Middle frontal gyrus (tissue), 1 donor: Measurements from ENCODE around the gene PDXDC1.
"Not testable (repeated sequence)": the region's sequence is repeated elsewhere in the genome, so short reads cannot be mapped to it uniquely, and the experiment has no call there.

Experiments used
- DNase-seq: peaks from one replicate; pipeline ENCODE4 v3.0.0-alpha.2; 2015; ENCODE audit warnings: low spot score; ENCODE audit errors: extremely low spot score

The PDXDC1 gene

DNA sequence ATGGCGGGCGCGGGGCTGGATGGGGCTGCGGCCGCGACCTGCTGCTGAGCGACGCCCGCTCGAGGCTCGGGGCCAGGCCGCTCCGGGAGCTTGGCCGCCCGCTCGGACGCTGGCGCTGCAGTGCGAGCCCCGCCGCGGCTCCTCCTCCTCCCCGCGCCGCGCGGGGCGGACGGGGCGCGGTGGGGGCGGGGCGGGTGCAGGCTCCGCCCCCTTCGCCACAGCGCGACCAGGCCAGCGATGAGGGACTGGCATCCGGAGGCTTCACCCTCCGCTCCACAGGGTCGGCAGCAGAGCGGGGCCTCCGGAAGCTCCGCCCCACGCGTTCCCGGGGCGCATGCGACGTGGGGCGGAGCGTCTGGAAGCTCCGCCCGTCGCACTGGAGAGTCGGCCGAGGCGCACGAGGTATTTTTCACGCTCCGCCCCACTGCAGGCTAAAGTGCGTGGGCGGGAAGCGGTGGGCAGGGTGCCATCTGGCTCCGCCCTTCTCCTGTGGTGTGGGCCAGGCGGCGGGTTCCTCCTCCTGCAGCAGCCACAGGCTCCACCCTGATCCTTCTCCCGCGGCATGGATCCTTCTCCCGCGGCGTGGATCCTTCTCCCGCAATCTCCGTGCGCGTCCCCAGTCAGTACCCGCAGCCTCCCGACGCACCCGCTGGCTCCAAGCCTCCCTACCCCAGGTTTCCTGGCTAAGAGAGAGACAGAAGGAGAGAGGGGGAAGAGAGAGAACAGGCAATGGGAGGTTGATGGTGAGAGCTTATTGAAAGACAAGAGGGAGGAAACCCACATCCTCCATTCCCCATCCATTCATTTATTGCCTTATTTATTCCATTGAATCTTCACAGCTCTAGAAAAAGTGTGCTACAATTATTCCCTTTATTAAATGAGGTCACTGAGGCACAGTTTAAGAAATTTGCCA, 180.1 kb downstream of the PDXDC1 start:
- DNase-seq = peak; percentile 77

DNA sequence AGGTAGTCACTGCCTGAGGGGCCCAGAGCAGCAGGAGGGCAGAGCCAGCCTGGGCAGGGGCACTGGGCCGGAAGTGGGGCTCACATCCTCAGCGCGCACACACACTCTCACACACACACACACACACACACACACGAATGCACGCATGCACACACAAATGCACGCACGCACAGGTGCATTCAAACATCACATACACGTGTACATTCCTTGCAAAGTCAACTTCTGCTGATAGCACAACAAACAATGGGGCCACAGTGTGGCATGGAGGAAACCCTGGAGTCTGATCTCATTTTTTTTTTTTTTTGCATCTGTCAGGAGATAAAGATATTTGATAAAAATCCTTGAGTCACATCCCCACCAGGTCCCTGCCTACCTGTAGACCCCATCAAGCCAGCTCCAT, 182.8 kb downstream of the PDXDC1 start:
- DNase-seq = not testable (repeated sequence)

DNA sequence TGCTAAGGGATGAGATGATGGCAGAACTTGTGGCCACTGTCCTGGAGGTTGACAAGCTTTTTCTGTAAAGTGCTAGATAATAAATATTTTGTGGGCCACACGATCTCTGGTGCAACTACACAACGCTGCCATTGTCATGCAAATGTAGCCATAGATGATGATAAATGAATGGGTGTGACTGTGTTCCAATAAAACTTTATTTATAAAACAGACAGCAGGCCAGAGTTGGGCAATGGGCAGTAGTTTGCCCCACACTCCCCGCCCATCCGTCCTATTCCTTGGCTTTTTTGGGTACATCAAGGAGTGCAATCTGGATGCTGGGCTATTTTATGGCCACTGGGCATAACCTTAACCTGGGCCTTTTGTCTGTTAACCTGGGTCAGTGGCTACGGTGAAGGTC, 184.8 kb downstream of the PDXDC1 start:
- not testable (repeated sequence) for DNase-seq

DNA sequence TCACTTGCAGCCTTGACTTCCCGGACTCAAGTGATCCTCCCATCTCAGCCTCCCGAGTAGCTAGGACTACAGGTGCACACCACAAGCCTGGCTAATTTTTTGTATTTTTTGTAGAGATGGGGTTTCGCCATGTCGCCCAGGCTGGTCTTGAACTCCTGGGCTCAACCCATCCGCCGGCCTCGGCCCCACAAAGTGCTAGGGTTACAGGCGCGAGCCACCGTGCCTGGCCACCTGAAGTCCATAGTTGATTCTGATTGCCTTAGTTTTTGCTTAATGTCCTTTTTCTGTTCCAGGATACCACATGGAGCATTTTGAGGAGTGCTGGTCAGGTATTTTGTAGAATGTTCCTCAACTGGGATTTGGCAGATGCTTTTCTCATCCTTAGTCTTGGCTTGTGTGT, 185.7 kb downstream of the PDXDC1 start:
- not testable (repeated sequence) for DNase-seq

DNA sequence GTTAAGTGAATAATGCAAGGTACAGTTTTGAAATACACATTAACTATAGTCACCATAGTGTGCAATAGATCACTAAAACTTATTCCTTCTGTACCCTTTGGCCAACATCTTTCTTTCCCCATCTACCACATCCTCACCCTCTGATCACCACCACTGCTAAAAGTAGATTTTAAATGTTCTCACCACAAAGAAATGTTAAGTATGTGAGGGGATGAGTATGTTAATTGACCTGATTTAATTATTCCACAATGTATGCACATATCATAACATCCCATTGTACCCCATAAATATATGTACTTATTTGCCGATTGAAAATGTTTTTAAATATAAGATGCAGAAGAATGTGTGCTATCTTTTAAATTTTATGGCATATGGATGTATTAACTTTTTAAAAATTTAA, 188.2 kb downstream of the PDXDC1 start:
- not testable (repeated sequence) for DNase-seq

DNA sequence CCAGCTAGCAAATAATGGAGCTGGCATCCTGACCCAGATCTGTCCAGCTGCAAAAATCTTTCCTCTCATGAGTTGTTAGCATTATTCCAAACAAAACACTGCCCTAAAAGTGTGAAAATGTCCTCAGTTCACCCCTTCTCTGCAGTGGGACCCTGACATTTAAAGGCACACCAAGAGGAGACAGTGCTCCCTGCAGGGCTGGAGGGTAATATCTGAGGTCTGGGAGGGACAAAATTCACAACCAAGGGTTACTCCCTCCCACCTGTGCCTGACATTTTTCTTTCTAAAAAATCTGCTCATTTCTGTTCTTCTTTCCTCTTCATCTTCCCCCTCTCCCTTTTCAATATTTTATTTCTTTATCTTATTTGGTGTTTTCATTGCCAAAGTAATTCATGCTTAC, 191.4 kb downstream of the PDXDC1 start:
- not testable (repeated sequence) for DNase-seq

DNA sequence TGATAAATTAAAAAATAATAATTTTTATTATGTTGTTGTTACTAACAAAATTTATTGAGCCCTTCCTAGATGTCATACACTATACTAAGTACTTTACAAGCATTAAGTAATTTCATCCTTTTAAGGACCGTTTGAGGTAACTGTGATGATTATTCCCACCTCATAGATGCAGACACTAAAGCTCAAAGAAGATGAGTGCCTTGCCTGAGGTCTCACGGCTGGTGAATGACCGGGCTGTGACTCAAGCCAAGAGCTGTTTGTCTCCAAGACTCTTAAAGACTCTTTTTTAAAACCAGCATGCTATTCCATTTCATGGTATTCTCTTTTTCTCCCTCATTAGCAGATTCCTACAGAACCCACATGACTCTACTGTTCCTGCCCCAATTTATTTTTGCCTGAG, 193.5 kb downstream of the PDXDC1 start:
- not testable (repeated sequence) for DNase-seq

DNA sequence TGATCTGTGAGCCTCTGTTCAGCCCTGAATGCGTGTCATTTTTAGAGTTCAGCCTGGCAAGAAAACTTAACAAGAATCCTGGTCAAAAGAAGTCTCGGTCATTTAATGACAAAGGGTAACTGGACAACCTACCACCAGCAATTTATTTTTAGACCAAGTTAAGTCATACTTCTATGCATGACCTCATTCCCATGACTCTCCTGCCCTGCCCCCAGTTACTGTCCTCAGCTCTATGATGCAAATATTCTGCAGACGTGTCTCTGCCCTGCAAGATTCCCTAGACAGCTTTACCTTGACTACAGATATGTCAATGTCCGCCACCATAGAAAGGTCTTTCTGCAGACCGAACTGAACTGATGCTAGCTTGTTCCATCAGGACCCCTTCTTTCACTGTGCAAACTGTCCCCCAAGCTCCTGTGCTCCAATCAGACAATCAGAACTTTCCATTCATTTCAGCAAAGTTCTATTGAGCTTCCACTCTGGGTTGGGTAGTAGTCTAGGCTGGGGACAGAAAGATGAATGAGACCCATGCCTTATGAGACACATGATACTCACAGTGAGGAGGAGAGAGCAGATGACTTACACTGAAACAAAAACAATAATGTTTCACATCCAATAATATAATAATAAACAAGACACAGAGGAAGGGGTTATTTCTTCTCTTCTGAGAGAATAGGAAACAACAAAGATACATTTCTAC, 194.3 kb downstream of the PDXDC1 start:
- not testable (repeated sequence) for DNase-seq

DNA sequence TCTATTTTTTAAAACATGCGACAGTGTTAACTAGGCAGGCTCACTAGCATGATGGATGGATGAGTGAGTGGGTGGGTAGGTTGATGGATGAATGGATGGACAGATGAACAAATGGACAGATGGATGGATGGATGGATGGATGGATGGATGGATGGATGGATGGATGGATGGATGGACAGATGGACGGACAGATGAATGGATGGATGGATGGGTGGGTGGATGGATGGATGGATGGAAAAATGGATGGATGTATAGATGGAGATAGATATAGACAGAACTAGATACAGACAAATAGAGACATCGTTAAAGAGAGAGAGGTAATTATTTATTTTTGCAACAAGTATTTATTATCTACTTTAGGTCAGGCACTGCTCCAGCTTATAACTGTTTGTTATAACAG, 205.1 kb downstream of the PDXDC1 start:
- not testable (repeated sequence) for DNase-seq

DNA sequence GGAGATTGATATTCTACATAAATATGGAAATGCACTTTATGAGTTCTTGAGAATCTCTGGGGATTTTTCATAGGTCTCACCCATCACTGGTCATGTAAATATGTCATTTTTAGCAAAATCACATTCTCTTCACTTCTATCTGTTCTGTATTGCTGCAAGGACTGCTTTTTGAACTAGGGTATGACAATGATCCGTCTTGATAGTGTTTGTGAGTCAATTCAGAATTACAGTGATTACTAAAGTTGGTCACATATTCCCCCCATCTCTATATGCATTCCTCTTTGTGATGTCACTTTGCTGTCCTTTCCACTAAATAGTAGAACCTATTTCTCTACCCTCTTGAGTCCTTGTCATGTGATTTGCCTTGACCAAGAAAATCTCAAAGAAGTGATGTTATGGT, 206.1 kb downstream of the PDXDC1 start:
- DNase-seq = not testable (repeated sequence)

DNA sequence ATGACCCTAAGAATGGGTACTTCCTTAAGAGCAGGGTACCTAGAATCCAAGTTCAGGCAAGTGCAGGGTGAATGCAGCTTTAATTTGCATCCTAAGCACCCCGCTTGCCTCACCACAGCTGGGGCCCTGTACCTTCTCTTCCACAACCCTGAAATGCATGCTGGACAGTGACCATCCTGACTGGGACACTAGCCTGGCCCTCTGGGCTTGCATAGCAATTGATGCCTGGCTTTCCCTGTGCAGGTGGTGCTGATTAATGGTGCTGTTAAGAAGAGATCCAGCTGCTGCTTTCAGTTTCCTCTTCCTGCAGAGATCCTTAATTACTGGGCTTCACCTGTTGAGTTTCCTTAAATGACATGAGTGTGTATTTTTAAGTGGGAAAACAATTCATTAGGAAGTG, 209.2 kb downstream of the PDXDC1 start:
- not testable (repeated sequence) for DNase-seq
